H9 (cell line): Measurements from ENCODE around the gene CCPG1. TPM values are rescaled to one million over a fixed set of nuclear protein-coding genes. Genes with fewer than 3 reads are reported as not detected.

ENCODE experiments used
- DNase-seq: peaks from one replicate; pipeline ENCODE4 v3.0.0-alpha.2; 2017
- H2AFZ ChIP-seq: one replicate; pipeline ENCODE4 v1.6.1; 2013; ENCODE audit warnings: mild to moderate bottlenecking, low read length, control low read depth, moderate library complexity
- H2AK5ac ChIP-seq: 2 replicates; pipeline ENCODE4 v1.6.1; 2013; ENCODE audit warnings: low read length, control low read depth, mixed read lengths; ENCODE audit not compliant: insufficient read length
- H2BK120ac ChIP-seq: one replicate; pipeline ENCODE4 v1.6.1; 2013; ENCODE audit warnings: low read depth, mild to moderate bottlenecking, low read length, control low read depth, inconsistent platforms; ENCODE audit not compliant: poor library complexity, severe bottlenecking
- H2BK12ac ChIP-seq: 2 replicates; pipeline ENCODE4 v1.6.1; 2013; ENCODE audit warnings: low read length, control low read depth, mixed read lengths, low read depth; ENCODE audit not compliant: insufficient read length
- H2BK15ac ChIP-seq: 2 replicates; pipeline ENCODE4 v1.6.1; 2013; ENCODE audit warnings: low read depth, low read length, control low read depth
- H2BK20ac ChIP-seq: one replicate; pipeline ENCODE4 v1.6.1; 2013; ENCODE audit warnings: low read depth, mild to moderate bottlenecking, low read length, control low read depth, inconsistent platforms; ENCODE audit not compliant: poor library complexity, severe bottlenecking
- H2BK5ac ChIP-seq: 2 replicates; pipeline ENCODE4 v1.6.1; 2013; ENCODE audit warnings: low read length, control low read depth, mixed read lengths; ENCODE audit not compliant: insufficient read length
- H3K14ac ChIP-seq: 2 replicates; pipeline ENCODE4 v1.6.1; 2013; ENCODE audit warnings: low read length, control low read depth; ENCODE audit not compliant: insufficient read depth
- H3K18ac ChIP-seq: 2 replicates; pipeline ENCODE4 v1.6.1; 2013; ENCODE audit warnings: low read depth, mild to moderate bottlenecking, mixed read lengths, low read length, control low read depth; ENCODE audit not compliant: insufficient read length
- H3K23ac ChIP-seq: 2 replicates; pipeline ENCODE4 v1.6.1; 2013; ENCODE audit warnings: low read length, control low read depth, mixed read lengths, low read depth; ENCODE audit not compliant: insufficient read length
- H3K23me2 ChIP-seq: 2 replicates; pipeline ENCODE4 v1.6.1; 2013; ENCODE audit warnings: low read depth, mild to moderate bottlenecking, mixed read lengths, low read length, control low read depth; ENCODE audit not compliant: insufficient read length, poor library complexity, severe bottlenecking
- H3K27ac ChIP-seq: 2 replicates; pipeline ENCODE4 v1.5.1; 2013; ENCODE audit warnings: low read length, control low read depth, mixed read lengths, low read depth; ENCODE audit not compliant: insufficient read length
- H3K27me3 ChIP-seq: 2 replicates; pipeline ENCODE4 v1.6.1; 2013; ENCODE audit warnings: low read length, control low read depth, inconsistent platforms; ENCODE audit not compliant: insufficient read depth
- H3K4ac ChIP-seq: 2 replicates; pipeline ENCODE4 v1.6.1; 2013; ENCODE audit warnings: low read depth, mild to moderate bottlenecking, control low read depth, inconsistent platforms, low read length, moderate library complexity
- H3K4me1 ChIP-seq: 2 replicates; pipeline ENCODE4 v1.6.1; 2013; ENCODE audit warnings: low read length, control low read depth, inconsistent platforms; ENCODE audit not compliant: insufficient read depth
- H3K4me2 ChIP-seq: 2 replicates; pipeline ENCODE4 v1.6.1; 2013; ENCODE audit warnings: low read length, control low read depth, mixed read lengths; ENCODE audit not compliant: insufficient read length, insufficient read depth
- H3K56ac ChIP-seq: 2 replicates; pipeline ENCODE4 v1.6.1; 2013; ENCODE audit warnings: low read depth, mild to moderate bottlenecking, mixed read lengths, low read length, control low read depth; ENCODE audit not compliant: insufficient read length
- H3K79me1 ChIP-seq: 2 replicates; pipeline ENCODE4 v1.6.1; 2013; ENCODE audit warnings: low read depth, mild to moderate bottlenecking, moderate library complexity, low read length, control low read depth, inconsistent platforms; ENCODE audit not compliant: insufficient read depth, poor library complexity, severe bottlenecking
- H3K79me2 ChIP-seq: 2 replicates; pipeline ENCODE4 v1.6.1; 2013; ENCODE audit warnings: low read length, control low read depth, inconsistent platforms; ENCODE audit not compliant: insufficient read depth
- H3K9ac ChIP-seq: 2 replicates; pipeline ENCODE4 v1.6.1; 2013; ENCODE audit warnings: low read length, control low read depth, mixed read lengths; ENCODE audit not compliant: insufficient read length; ENCODE audit errors: extremely low read depth
- H3K9me3 ChIP-seq: one replicate; pipeline ENCODE4 v1.6.1; 2013; ENCODE audit warnings: low read depth, low read length, inconsistent platforms; ENCODE audit not compliant: control insufficient read depth
- H3T11ph ChIP-seq: one replicate; pipeline ENCODE4 v1.6.1; 2013; ENCODE audit warnings: mild to moderate bottlenecking, low read length, control low read depth, inconsistent platforms
- H4K20me1 ChIP-seq: one replicate; pipeline ENCODE4 v1.6.1; 2013; ENCODE audit not compliant: control insufficient read depth, insufficient read length, insufficient read depth
- H4K5ac ChIP-seq: 2 replicates; pipeline ENCODE4 v1.6.1; 2013; ENCODE audit warnings: low read depth, mild to moderate bottlenecking, mixed read lengths, low read length, control low read depth; ENCODE audit not compliant: insufficient read length
- H4K8ac ChIP-seq: replicated peaks from 2 replicates; pipeline ENCODE4 v1.6.1; 2013; ENCODE audit warnings: low read length, control low read depth, mixed read lengths, low read depth; ENCODE audit not compliant: insufficient read length
- H4K91ac ChIP-seq: 2 replicates; pipeline ENCODE4 v1.6.1; 2013; ENCODE audit warnings: low read depth, mild to moderate bottlenecking, moderate library complexity, mixed read lengths, low read length, control low read depth; ENCODE audit not compliant: insufficient read length
- H3K27ac Mint-ChIP-seq, 3 experiments: 2 replicates in 2 of 3; 3 replicates in 1 of 3; pipeline ENCODE4 v1.8.0; 2020 to 2021; ENCODE audit warnings: mixed read lengths in 3 of 3, mild to moderate bottlenecking in 1 of 3, moderate library complexity in 1 of 3
- H3K27me3 Mint-ChIP-seq: 2 replicates; pipeline ENCODE4 v1.8.0; 2021; ENCODE audit warnings: low read depth, mild to moderate bottlenecking, moderate library complexity, mixed read lengths
- H3K36me3 Mint-ChIP-seq, 3 experiments: 2 replicates in 2 of 3; 3 replicates in 1 of 3; pipeline ENCODE4 v1.8.0; 2020 to 2021; ENCODE audit warnings: low read depth in 3 of 3, mixed read lengths in 3 of 3; ENCODE audit not compliant: insufficient read depth in 1 of 3
- H3K4me1 Mint-ChIP-seq, 2 experiments: 2 replicates each; pipeline ENCODE4 v1.8.0; 2020; ENCODE audit warnings: mixed read lengths in 2 of 2
- H3K4me3 Mint-ChIP-seq, 2 experiments: 2 replicates in 1 of 2; 3 replicates in 1 of 2; pipeline ENCODE4 v1.8.0; 2020 to 2021; ENCODE audit warnings: mild to moderate bottlenecking in 2 of 2, mixed read lengths in 2 of 2, moderate library complexity in 1 of 2
- H3K9me3 Mint-ChIP-seq, 2 experiments: 2 replicates in 1 of 2; 3 replicates in 1 of 2; pipeline ENCODE4 v1.8.0; 2020; ENCODE audit warnings: mild to moderate bottlenecking in 2 of 2, mixed read lengths in 2 of 2, moderate library complexity in 1 of 2
- WGBS: extraction: QIAGEN DNeasy Blood & Tissue Kit; methylation state at CpG from one replicate; pipeline ENCODE4 v1.1.7; 2013; ENCODE audit warnings: missing lambda C conversion rate, low lambda C conversion rate, mixed read lengths; ENCODE audit not compliant: insufficient read length; ENCODE audit errors: extremely low coverage; 5-methylcytosine and 5-hydroxymethylcytosine counted together
- total RNA-seq: library from RNA; stranded (reverse); gene quantifications from 2 replicates; pipeline ENCODE4 v1.2.1, GENCODE V29; 2021
- TF ChIP-seq, protein P1 (sequence below): fragments of 200-600 bp; sonication (generic); conservative IDR thresholded peaks from 3 replicates; pipeline ENCODE4 v1.8.0; 2021; ENCODE audit warnings: antibody characterized with exemption, mild to moderate bottlenecking

The CCPG1 gene
- total RNA-seq, 1 experiment from 2014 or later, result 9.0 TPM

DNA sequence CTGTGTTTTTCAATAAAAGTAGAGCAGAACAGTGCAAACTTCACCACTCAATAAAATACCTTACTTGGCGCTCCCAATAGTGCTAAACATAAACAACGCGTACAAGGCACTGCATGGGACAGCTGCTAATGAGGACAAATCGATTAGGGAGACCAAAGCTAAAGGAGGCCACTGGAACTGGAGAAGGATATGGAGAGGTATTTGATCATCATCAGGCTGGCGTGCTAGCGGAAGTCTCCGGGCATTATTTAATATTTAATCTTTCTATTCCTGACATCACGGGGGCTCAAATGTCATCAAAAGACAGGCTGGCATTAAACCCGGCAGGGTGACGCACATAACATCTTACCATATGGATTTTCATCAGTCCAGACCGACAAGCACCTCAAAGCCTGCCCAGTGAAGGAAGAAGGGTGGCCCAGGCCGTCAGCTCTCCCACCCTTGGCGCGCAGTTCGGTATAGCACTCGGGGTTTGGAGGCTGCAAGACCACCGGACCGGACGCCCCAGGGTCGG, 604 bp downstream of the CCPG1 start:
- H3K9ac ChIP-seq, result peak overlapping the region; percentile 72
- no peaks in the 10 kb centered on the region for H3K27me3 Mint-ChIP-seq
- no peaks in the 10 kb centered on the region for H3K27me3 ChIP-seq
- no peak overlapping the region for H2BK12ac ChIP-seq
- H3K9me3 Mint-ChIP-seq, result no peaks in the 10 kb centered on the region
- H3K27ac ChIP-seq, result no peak overlapping the region
- no peak overlapping the region for H2AK5ac ChIP-seq
- H3K14ac ChIP-seq, result peak overlapping the region; percentile 81; the same call in 1 of the 2 replicates
- no peak overlapping the region for H2BK15ac ChIP-seq
- H3K4ac ChIP-seq, result no peak overlapping the region
- H3K56ac ChIP-seq, result no peak overlapping the region
- H3K23me2 ChIP-seq, result peaks cover 3% of the 10 kb centered on the region
- H2BK20ac ChIP-seq, result no peak overlapping the region
- H3K23ac ChIP-seq, result no peak overlapping the region
- WGBS, result no CpG with 5 or more reads among the region's 20 CpGs
- DNase-seq, result no peak
- H3K18ac ChIP-seq, result no peak overlapping the region
- peaks cover 4% of the 10 kb centered on the region in 2 experiments for H3K4me1 Mint-ChIP-seq
- H3K4me2 ChIP-seq, result peak overlapping the region; percentile 90
- TF ChIP-seq, protein P1, sequence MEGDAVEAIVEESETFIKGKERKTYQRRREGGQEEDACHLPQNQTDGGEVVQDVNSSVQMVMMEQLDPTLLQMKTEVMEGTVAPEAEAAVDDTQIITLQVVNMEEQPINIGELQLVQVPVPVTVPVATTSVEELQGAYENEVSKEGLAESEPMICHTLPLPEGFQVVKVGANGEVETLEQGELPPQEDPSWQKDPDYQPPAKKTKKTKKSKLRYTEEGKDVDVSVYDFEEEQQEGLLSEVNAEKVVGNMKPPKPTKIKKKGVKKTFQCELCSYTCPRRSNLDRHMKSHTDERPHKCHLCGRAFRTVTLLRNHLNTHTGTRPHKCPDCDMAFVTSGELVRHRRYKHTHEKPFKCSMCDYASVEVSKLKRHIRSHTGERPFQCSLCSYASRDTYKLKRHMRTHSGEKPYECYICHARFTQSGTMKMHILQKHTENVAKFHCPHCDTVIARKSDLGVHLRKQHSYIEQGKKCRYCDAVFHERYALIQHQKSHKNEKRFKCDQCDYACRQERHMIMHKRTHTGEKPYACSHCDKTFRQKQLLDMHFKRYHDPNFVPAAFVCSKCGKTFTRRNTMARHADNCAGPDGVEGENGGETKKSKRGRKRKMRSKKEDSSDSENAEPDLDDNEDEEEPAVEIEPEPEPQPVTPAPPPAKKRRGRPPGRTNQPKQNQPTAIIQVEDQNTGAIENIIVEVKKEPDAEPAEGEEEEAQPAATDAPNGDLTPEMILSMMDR, result no peak
- H3K27ac Mint-ChIP-seq, result peak overlapping the region in 1 of 3 experiments; percentile 69; a peak in 3 of 7 replicates
- no peak overlapping the region for H4K91ac ChIP-seq
- H4K20me1 ChIP-seq, result no peaks in the 10 kb centered on the region
- H3T11ph ChIP-seq, result no peak overlapping the region
- no peak overlapping the region for H2BK120ac ChIP-seq
- H3K4me3 Mint-ChIP-seq, result peak overlapping the region; percentile 80 to 94
- H2AFZ ChIP-seq, result peak overlapping the region; percentile 27
- H3K79me2 ChIP-seq, result no peaks in the 10 kb centered on the region
- H3K9me3 ChIP-seq, result no peaks in the 10 kb centered on the region
- H3K36me3 Mint-ChIP-seq, result no peaks in the 10 kb centered on the region
- no peaks in the 10 kb centered on the region for H3K79me1 ChIP-seq
- no peak overlapping the region for H4K5ac ChIP-seq
- no peak overlapping the region for H2BK5ac ChIP-seq
- H4K8ac ChIP-seq, result no peak overlapping the region
- no peaks in the 10 kb centered on the region for H3K4me1 ChIP-seq
